Karpas-422 (cell line): ENCODE measurements around the gene NGFR. TPM values are rescaled to one million over a fixed set of nuclear protein-coding genes. Genes with fewer than 3 reads are reported as not detected.

ENCODE experiments used
- DNase-seq: peaks from one replicate; pipeline ENCODE4 v3.0.0-alpha.2; 2015
- H2AFZ ChIP-seq: fragments of 200-600 bp; sonication (generic); 2 replicates; pipeline ENCODE4 v1.6.1; 2014; ENCODE audit warnings: antibody characterized with exemption, low read length, mixed read lengths
- H3K27ac ChIP-seq: fragments of 200-600 bp; sonication (generic); 2 replicates; pipeline ENCODE4 v1.5.1; 2014; ENCODE audit warnings: mild to moderate bottlenecking, low read length, moderate library complexity
- H3K27me3 ChIP-seq: fragments of 200-600 bp; sonication (generic); 2 replicates; pipeline ENCODE4 v1.6.1; 2014; ENCODE audit warnings: low read length, mixed read lengths
- H3K36me3 ChIP-seq: fragments of 200-600 bp; sonication (generic); 2 replicates; pipeline ENCODE4 v1.6.1; 2014; ENCODE audit warnings: low read length, mixed read lengths; ENCODE audit not compliant: insufficient read depth
- H3K4me1 ChIP-seq: fragments of 200-600 bp; sonication (generic); 2 replicates; pipeline ENCODE4 v1.6.1; 2014; ENCODE audit warnings: mild to moderate bottlenecking, low read length, mixed read lengths
- H3K4me2 ChIP-seq: fragments of 200-600 bp; sonication (generic); 2 replicates; pipeline ENCODE4 v1.6.1; 2014; ENCODE audit warnings: low read length, low read depth, mild to moderate bottlenecking; ENCODE audit not compliant: poor library complexity, severe bottlenecking
- H3K4me3 ChIP-seq: fragments of 200-600 bp; sonication (generic); 2 replicates; pipeline ENCODE4 v1.5.1; 2014; ENCODE audit warnings: mild to moderate bottlenecking, antibody characterized with exemption, low read length, mixed read lengths
- H3K79me2 ChIP-seq: fragments of 200-600 bp; sonication (generic); 2 replicates; pipeline ENCODE4 v1.6.1; 2014; ENCODE audit warnings: mild to moderate bottlenecking, low read length, mixed read lengths
- H3K9ac ChIP-seq: fragments of 200-600 bp; sonication (generic); 2 replicates; pipeline ENCODE4 v1.6.0; 2014; ENCODE audit warnings: low read length
- H3K9me2 ChIP-seq: fragments of 200-600 bp; sonication (generic), shearing (Covaris generic); replicated peaks from 2 replicates; pipeline ENCODE4 v1.6.0; 2014; ENCODE audit warnings: mild to moderate bottlenecking, low read length, moderate library complexity; ENCODE audit not compliant: insufficient read depth
- H3K9me3 ChIP-seq: fragments of 300-700, 200-600 bp; sonication (generic); 2 replicates; pipeline ENCODE4 v1.6.1; 2014; ENCODE audit warnings: low read length, mixed read lengths
- H4K20me1 ChIP-seq: fragments of 200-600 bp; sonication (generic); 2 replicates; pipeline ENCODE4 v1.6.1; 2014; ENCODE audit warnings: mild to moderate bottlenecking, antibody characterized with exemption, low read length, low read depth; ENCODE audit not compliant: insufficient read depth
- total RNA-seq: library from RNA; depleted of rRNA; stranded (reverse); fragments of >200 nt; shearing (Covaris generic); gene quantifications from 2 replicates; pipeline ENCODE4 v1.2.3, GENCODE V29; 2014; ENCODE audit warnings: low replicate concordance

Gene NGFR
- total RNA-seq, 1 experiment from 2014 or later: 0.07 TPM

DNA sequence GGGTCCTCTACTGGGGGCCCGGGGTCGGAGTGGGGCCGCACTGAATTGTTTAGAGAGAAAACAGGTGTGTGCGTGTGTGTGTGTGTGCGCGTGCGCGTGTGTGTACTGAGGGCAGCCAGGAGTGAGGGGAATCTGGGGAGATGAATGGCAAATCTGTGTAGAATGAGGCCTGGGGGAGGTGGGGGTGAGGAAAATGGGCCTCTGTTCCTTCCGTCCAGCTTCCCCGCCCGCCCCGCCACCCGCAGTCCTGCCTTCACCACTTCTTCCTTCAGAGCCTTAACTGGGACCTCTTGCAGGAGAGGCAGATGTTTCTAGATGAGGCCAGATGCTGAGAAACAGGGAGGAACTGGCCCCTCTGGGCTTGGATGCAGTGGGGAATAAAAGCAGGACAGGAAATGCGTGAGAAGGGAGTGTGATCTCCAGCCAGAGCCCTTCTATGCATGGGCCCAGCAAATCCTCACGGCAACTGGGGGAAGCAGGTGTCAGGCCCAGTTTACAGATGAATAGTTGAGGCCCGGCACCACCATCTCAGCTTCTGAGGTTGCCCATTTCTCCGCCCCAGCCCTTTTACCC, 29.7 kb upstream of the NGFR start:
- H3K9me2 ChIP-seq: no peaks in the 10 kb centered on the region
- no peak overlapping the region for H3K9ac ChIP-seq
- H3K27ac ChIP-seq: no peak overlapping the region
- no peaks in the 10 kb centered on the region for H3K4me1 ChIP-seq
- no peaks in the 10 kb centered on the region for H3K9me3 ChIP-seq
- no peaks in the 10 kb centered on the region for H3K36me3 ChIP-seq
- H3K4me3 ChIP-seq: no peak overlapping the region
- H3K4me2 ChIP-seq: no peak overlapping the region
- H3K79me2 ChIP-seq: no peaks in the 10 kb centered on the region
- no peak for DNase-seq
- no peaks in the 10 kb centered on the region for H3K27me3 ChIP-seq
- no peaks in the 10 kb centered on the region for H4K20me1 ChIP-seq
- no peak overlapping the region for H2AFZ ChIP-seq

DNA sequence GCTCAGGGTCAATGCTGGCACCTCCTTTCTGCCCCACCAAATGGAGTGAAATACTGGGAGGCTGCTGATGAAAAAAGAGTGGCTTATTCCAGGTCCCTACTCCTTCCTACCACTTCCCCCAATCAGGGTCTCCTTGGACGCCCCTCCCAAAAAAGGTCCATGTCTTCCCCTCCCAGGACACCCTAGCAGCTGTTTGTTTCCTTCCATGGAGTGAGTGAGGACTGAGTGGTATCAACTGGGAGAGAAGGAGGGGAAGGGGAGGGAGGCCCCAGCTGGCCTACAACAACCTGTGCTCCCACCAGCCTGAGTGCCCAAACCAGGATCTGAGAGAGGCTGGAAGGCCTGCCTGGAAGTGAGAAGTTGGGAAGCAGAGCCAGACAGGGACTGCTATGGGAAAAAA, 28.7 kb upstream of the NGFR start:
- DNase-seq: no peak
- Histone ChIP-seq H3K4me2 (no peak overlapping the region), H3K79me2 (no peaks in the 10 kb centered on the region), H4K20me1 (no peaks in the 10 kb centered on the region), H3K36me3 (no peaks in the 10 kb centered on the region), H3K9ac (no peak overlapping the region), H3K27me3 (no peaks in the 10 kb centered on the region), H3K9me2 (no peaks in the 10 kb centered on the region), H3K9me3 (no peaks in the 10 kb centered on the region), H3K27ac (no peak overlapping the region), H3K4me1 (no peaks in the 10 kb centered on the region), H3K4me3 (no peak overlapping the region), H2AFZ (no peak overlapping the region)

DNA sequence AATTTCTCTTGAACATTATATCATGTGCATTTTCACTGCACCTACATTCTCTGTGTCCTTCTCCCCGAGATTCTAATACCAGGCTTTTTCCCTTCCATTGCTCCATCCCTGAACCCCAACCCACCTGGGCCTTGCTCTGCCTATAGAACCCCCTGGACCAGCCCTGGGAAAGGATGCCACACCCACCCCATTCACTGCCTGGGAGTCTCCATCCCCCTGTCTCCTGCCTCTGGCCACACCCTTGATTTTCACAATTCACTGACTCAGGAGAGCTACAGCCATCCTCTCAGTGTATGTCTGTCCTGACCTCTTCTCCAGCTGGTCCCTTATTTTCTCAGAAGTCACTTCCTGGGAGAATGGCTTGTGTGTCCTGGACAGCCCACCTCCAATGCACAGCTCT, 27.9 kb upstream of the NGFR start:
- Histone ChIP-seq H3K4me1 (no peaks in the 10 kb centered on the region), H3K9me3 (no peaks in the 10 kb centered on the region), H3K4me3 (no peak overlapping the region), H3K9me2 (no peaks in the 10 kb centered on the region), H4K20me1 (no peaks in the 10 kb centered on the region), H3K79me2 (no peaks in the 10 kb centered on the region), H3K9ac (no peak overlapping the region), H3K36me3 (no peaks in the 10 kb centered on the region), H3K27me3 (no peaks in the 10 kb centered on the region), H3K27ac (no peak overlapping the region), H2AFZ (no peak overlapping the region), H3K4me2 (no peak overlapping the region)
- no peak for DNase-seq

DNA sequence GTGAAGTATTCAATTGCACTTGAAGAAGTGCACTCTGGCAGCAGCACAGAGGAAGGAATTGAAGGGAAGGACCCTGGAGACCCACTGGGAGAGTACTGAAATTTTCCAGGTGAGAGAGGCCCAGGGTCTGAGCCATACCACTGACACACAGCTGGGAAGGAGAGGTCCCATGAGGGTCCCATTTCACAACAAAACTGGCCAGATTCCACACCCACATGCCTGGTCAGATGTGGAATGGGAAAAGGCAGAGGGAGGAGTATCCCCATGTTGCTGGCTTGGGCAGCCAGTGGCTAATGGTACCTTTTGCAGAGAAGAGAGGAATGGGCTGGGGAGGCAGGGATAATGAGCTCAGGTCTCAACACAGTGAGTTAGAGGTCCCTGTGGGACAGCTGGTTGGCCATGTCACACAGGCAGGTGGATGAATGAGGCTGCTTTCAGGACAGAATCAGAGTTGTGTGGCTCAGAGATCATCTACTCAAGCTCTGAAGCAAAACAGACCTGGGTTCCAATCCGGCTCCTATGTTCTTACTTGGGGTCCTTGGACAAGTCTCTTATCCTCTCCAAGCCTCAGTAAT, 26.2 kb upstream of the NGFR start:
- no peaks in the 10 kb centered on the region for H3K79me2 ChIP-seq
- no peak overlapping the region for H3K9ac ChIP-seq
- no peak overlapping the region for H3K4me3 ChIP-seq
- no peaks in the 10 kb centered on the region for H3K27me3 ChIP-seq
- H3K27ac ChIP-seq: no peak overlapping the region
- no peaks in the 10 kb centered on the region for H4K20me1 ChIP-seq
- H3K4me1 ChIP-seq: no peaks in the 10 kb centered on the region
- H2AFZ ChIP-seq: no peak overlapping the region
- DNase-seq: no peak
- H3K36me3 ChIP-seq: no peaks in the 10 kb centered on the region
- no peaks in the 10 kb centered on the region for H3K9me3 ChIP-seq
- no peak overlapping the region for H3K4me2 ChIP-seq
- H3K9me2 ChIP-seq: no peaks in the 10 kb centered on the region

DNA sequence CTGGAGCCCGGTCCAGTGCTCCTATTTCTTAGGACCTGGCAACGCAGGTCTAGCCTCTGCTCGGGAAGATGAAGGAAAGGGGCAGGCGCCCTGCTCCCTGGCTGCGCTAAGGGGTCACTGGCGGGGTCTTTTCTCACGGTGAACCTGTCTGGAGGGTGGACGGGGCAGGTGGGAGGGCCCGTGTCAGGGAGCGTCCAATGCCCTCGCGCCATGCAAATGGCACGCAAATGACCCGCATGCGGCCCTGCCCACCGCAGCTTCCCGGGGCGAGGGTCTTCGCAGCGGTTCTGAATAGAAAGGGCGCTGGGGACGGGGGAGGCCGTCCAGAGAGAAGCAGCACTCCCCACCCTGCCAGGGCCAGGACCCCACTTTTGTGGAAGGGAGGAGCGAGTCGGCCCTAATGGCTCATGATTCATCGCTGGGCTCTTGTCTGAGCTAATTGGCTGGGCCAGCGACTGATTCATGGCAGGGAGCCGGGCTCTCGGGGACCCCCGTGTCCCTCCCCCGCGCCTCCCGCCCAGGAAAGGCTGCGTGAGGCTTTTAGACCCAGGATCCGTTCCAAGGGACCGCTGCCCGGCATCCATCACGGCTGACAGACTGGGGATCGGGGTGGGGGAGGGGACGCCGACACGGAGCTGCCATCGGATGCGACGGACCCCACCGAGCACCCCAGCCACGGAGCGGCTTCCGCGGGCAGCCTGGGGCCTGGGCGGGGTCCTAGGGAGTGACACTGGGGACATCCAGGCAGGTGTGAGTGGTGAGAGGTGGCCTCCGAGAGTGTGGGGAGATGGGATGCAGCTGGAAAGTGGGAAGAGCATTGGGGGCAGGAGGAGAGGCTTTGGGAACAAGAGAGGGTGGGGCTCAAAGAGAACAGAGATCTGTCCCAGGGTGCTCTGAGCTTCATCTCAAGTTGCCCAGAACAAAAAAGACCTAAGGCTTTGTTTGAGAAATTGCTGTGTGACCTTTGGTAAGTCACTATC, 25.0 kb upstream of the NGFR start:
- Histone ChIP-seq H3K9me2 (no peaks in the 10 kb centered on the region), H4K20me1 (no peaks in the 10 kb centered on the region), H3K4me2 (no peak overlapping the region), H3K4me1 (no peaks in the 10 kb centered on the region), H3K79me2 (no peaks in the 10 kb centered on the region), H3K27me3 (no peaks in the 10 kb centered on the region), H2AFZ (no peak overlapping the region), H3K36me3 (no peaks in the 10 kb centered on the region), H3K27ac (no peak overlapping the region), H3K4me3 (no peak overlapping the region), H3K9me3 (no peaks in the 10 kb centered on the region), H3K9ac (no peak overlapping the region)
- DNase-seq: no peak

DNA sequence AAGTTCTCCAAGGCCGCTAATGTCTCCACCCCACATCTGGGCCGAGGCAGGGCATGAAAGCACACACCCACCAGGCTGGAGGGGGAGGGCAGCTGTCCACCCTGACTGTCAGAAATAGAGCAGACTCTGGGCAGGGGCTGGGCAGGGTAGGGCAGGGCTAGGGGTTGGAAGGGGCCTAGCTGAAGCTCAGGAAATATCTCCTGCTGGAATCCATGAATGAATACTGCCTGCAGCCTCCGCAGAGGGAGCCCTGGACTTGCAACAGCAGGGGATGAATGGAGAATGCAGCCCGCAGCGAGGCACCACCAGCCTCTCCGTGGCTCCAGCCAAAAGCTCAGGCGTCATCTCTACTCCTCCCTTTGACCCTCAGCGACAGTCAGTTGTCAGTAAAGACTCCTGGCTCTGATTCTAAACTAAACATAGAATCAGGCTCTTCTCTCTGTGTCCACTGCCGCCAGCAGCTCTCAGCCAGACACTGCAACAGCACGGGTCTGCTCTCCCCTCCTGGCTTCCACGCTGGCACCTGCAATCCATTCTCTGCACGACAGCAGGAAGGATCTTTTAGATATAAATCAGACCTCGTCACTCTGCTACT, 23.9 kb upstream of the NGFR start:
- Histone ChIP-seq H3K9ac (no peak overlapping the region), H3K4me1 (no peaks in the 10 kb centered on the region), H3K27me3 (no peaks in the 10 kb centered on the region), H3K36me3 (no peaks in the 10 kb centered on the region), H3K4me3 (no peak overlapping the region), H3K79me2 (no peaks in the 10 kb centered on the region), H4K20me1 (no peaks in the 10 kb centered on the region), H2AFZ (no peak overlapping the region), H3K9me3 (no peaks in the 10 kb centered on the region), H3K27ac (no peak overlapping the region), H3K9me2 (no peaks in the 10 kb centered on the region), H3K4me2 (no peak overlapping the region)
- no peak for DNase-seq

DNA sequence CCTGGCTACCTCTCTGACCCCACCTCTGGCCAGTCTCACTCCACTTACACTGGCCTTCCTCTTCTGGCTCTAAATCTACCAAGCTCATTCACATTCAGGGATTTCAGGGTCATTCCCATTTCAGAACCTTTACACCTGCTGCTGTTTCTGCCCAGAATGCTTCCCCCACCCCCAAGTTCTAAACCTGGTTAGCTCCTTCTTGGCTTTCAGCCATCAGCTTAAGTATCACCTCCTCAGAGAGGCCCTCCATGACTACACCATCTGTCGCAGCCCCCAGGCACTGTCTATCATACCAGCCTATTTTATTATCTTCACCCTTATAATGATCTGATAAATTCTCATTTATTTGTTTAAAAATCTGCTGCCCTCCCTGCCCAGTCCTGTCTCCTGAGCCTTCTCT, 23.3 kb upstream of the NGFR start:
- Histone ChIP-seq H2AFZ (no peak overlapping the region), H3K79me2 (no peaks in the 10 kb centered on the region), H3K4me3 (no peak overlapping the region), H3K36me3 (no peaks in the 10 kb centered on the region), H3K4me1 (no peaks in the 10 kb centered on the region), H3K27me3 (no peaks in the 10 kb centered on the region), H3K9me2 (no peaks in the 10 kb centered on the region), H4K20me1 (no peaks in the 10 kb centered on the region), H3K9ac (no peak overlapping the region), H3K9me3 (no peaks in the 10 kb centered on the region), H3K27ac (no peak overlapping the region), H3K4me2 (no peak overlapping the region)
- no peak for DNase-seq

DNA sequence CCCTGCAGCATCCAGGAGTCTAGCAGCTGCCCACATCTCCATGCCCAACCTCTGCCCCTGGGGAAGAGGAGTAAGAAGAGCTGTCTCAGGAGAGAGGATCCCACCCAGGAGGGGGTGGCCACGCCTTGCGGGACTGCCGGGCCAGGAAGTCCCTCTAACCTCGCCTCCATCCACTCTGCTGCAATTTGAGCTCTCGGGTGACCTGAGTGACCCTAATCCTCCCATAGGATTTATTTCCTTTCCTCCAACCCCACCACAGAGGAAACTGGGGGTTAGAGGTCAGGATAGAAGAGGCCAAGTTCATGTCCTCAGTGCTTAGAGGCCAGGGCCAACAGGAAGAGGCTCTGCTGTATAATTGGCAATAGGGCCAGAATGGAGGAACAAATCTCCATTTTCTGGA, 22.6 kb upstream of the NGFR start:
- Histone ChIP-seq H3K4me2 (no peak overlapping the region), H2AFZ (no peak overlapping the region), H3K4me1 (no peaks in the 10 kb centered on the region), H3K27me3 (no peaks in the 10 kb centered on the region), H3K9ac (no peak overlapping the region), H3K79me2 (no peaks in the 10 kb centered on the region), H3K9me3 (no peaks in the 10 kb centered on the region), H4K20me1 (no peaks in the 10 kb centered on the region), H3K4me3 (no peak overlapping the region), H3K9me2 (no peaks in the 10 kb centered on the region), H3K36me3 (no peaks in the 10 kb centered on the region), H3K27ac (no peak overlapping the region)
- DNase-seq: no peak
